T-helper 2 cell treated with Interferon-gamma antibody and Interleukin-4, amounts not matched to agents 100 ng/mL and 5 ng/mL, for 36 hours (primary cell): ENCODE results near the gene TMEM205. TPM values are rescaled to one million over a fixed set of nuclear protein-coding genes. Genes with fewer than 3 reads are reported as not detected.
"Not testable (repeated sequence)": the region's sequence is repeated elsewhere in the genome, so short reads cannot be mapped to it uniquely, and the experiment has no call there.

Source experiments
- intact Hi-C: fragments of 100-400 bp; cut with micrococcal nuclease; formaldehyde crosslinking; loops from one replicate; pipeline ENCODE4 v1.15.1; 2023
- total RNA-seq: library from RNA; stranded (reverse); gene quantifications from 2 replicates; pipeline ENCODE4 v1.2.3, GENCODE V29; 2022

The TMEM205 gene
- total RNA-seq, 1 donor from 2014 or later: 28.4 TPM

GRCh38 chr19:11373885-11374432 lies 27.9 kb upstream of the TMEM205 start:
- intact Hi-C loops: loop anchor here (5.0 to 10.0 kb wide), 2 partner anchors 82 to 279 kb away; no protein-coding TSS in a partner anchor

DNA sequence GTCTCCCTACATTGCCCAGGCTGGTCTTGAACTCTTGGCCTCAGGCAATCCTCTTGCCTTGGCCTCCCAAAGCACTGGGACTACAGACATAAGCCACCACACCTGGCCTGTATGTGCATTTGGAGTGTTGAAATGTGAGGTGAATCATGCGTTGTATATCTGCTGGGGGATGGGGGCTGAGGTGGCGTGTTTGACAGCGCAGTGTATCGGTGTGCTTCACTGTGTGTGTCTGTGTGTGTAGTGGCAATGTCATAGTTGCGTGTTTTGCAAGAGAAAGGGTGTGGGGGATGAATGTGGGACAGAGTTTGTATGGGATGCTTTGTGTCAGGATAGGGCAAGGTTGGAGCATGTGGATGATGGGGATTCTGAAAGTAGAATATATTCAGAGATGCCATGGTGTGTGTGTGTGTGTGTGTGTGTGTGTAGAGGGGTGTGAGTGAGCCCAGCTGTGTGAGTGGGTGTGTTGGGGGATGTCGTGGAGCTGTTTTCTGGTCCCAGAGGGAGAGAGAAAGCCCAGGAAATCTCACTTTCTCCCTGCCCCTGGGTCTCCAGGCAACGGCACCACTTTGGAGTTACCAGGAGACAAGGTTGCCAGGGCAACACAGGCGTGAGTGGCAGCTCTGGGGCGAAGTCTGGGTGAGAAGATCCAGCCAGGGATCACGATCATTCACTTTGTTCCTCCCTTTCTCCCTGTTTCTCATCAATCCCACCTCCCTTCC lies 27.3 kb upstream of the TMEM205 start:
- intact Hi-C loops: loop anchor here (5.0 to 10.0 kb wide), 2 partner anchors 81 to 279 kb away; no protein-coding TSS in a partner anchor

GRCh38 chr19:11370744-11371143 lies 24.7 kb upstream of the TMEM205 start:
- intact Hi-C loops: loop anchor here (5.0 to 10.0 kb wide), 2 partner anchors 78 to 276 kb away; no protein-coding TSS in a partner anchor

DNA sequence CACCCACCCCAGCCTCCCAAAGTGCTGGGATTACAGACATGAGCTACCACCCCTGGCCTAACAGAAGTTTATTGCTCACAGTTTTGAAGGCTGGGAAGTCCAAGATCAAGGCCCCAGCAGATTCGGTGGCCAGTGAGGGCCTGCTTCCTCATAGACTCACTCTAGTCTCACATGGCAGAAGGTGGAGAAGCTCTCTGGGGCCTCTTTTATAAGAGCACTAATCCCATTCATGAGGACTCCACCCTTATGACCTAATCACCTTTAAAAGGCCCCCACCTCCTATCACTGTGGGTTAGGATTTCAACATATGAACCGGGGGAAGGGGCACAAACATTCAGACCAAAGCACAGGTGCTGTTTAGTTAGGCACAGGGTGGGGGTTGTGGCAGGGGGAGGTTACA lies 21.5 kb upstream of the TMEM205 start:
- intact Hi-C loops: no loop called here

DNA sequence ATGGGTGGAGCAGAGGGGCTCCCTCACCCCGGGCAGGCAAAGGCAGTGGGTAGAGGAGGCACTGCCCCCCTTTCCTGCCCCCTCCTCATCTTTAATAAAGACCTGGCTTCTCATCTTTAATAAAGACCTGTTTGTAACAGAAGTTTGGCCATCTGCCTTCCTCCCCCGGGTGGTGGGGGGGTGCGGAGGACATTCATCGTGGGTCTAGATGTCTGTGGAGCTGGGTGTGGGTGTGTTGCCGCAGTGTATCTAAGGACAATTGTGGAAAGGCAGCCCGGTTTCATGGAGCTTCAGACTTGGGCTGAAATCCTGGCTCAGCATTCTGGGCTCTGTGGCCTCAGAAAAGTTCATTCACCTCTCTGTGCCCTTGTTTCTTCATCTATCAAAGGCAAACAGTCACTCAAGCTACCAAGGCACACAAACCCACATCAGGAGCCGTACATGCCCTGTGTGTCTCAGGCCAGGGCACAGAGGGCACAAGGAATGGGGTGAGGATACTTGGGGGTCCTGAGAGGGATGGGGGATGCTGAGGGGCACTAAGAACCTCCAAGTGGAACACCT lies 19.6 kb upstream of the TMEM205 start:
- intact Hi-C loops: no loop called here

- intact Hi-C loops: no loop called here
Observed at GRCh38 chr19:11364935-11365334, 18.9 kb upstream of the TMEM205 start.

DNA sequence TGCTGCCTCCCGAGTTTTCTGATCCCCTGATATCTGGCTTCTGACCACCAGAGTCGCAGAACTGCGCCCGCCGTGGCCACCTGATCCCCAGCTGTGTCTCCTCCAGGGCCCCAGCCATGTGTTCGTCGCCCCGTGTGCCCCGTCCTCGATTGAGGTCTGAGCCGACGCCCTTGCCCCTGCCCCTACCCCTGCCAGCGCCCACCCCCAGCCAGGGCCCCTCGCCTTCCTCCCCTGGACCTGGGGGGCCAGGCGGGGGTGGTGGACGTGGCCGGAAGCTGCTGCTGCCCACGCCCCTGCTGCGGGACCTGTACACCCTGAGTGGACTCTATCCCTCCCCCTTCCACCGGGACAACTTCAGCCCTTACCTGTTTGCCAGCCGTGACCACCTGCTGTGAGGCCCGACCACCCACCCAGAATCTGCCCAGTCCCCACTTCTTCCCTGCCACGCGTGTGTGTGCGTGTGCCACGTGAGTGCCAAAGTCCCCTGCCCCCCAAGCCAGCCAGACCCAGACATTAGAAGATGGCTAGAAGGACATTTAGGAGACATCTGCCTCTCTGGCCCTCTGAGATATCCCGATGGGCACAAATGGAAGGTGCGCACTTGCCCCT lies 18.3 kb upstream of the TMEM205 start:
- intact Hi-C loops: no loop called here

DNA sequence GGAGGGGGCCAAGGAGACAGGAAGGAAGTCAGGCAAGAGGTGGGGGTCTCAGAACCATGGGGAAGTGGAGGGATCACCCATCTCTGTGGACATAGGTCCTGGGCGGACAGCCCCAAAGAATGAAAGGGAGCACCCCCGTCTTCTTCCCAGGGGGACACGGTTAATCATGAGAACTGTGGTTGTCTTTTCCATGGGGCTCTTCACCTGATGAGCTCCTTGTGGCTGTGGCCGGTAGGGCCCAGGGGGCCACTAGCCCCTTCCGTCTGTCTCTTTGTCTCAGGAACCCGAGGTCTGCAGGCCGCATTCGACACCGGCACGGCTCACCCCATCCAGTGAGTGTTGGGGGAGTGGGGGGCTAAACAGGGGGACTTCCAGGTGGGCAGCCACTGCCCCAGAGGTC lies 17.8 kb upstream of the TMEM205 start:
- intact Hi-C loops: no loop called here

DNA sequence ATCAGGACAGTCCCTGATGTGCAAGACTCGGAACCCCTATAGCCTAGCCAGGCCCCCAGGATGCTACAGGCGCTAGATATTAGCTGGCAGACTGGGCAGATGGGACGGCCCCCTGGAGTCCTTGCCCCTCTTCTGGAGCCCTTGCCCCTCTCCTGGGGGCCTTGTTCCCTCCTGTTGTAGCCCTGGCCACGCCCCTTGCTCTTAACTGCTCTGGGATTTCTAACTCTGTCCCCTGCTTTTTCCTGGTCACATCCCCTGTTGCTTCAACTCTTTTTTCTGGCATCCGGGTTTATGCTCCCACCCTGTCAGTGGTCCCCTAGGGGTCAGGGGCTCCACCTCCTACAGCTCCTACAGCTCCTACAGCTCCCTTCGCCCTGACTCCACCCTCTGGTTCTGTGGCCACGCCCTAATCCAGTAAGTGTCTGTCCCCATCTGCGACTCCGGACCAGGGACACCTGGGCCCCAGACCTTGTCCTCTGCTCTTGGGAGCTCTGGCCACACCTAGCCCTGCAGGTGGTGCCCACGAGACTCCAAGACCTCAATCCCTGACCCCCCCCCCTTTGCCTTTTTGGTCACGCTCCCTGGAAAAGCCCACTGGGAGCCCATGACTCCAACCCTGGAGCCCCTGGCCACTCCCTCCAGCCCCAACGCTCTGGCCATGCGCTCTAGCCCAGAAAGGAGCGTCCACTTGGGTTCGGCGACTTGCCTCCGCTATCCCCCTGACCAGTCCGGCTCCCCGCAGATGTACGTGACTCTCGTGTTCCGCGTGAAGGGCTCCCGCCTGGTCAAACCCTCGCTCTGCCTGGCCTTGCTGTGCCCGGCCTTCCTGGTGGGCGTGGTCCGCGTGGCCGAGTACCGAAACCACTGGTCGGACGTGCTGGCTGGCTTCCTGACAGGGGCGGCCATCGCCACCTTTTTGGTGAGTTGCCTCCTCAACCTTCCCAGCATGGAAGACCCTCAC lies 16.0 kb upstream of the TMEM205 start:
- intact Hi-C loops: no loop called here

DNA sequence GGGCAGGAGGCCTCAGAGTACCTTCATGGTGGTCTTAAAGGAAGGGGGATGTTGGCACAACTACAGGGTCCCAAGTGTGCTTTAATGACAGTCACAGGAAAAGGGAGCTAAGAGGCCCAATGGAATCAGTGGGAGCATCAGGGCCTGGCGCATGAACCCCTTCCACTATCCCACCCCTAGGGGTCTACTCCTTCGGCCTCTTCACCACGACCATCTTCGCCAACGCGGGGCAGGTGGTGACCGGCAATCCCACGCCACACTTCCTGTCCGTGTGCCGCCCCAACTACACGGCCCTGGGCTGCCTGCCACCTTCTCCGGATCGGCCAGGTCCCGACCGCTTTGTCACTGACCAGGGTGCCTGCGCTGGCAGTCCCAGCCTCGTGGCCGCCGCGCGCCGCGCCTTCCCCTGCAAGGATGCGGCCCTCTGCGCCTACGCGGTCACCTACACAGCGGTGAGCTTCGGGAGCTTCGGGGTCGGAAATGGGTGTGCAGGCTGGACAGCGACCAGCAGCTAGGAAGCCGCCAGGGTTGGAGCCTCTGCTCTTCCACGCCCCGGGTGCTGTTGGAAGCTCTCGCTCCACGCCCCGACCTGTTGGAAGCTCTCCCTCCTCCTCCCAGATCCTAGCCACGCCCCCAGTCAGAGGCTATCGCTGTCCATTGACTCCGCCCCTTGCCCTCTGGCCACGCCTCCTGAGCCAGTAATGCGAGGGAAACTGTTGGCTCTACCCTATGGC lies 15.1 kb upstream of the TMEM205 start:
- intact Hi-C loops: no loop called here

DNA sequence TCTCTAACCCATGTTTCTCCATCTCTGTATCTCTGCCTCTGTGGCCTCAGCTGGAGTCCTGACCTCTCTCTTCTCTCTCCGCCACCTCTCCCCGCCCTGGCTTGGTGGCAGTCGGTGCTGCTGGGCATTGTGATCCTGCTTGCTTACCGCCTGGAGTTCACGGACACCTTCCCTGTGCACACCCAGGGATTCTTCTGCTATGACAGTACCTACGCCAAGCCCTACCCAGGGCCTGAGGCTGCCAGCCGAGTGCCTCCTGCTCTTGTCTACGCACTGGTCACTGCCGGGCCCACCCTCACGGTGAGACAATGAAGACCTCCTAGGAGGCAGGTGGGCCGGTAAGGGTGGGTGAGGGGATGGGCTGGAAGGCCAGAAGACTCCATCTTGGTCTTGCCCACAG lies 13.4 kb upstream of the TMEM205 start:
- intact Hi-C loops: no loop called here

DNA sequence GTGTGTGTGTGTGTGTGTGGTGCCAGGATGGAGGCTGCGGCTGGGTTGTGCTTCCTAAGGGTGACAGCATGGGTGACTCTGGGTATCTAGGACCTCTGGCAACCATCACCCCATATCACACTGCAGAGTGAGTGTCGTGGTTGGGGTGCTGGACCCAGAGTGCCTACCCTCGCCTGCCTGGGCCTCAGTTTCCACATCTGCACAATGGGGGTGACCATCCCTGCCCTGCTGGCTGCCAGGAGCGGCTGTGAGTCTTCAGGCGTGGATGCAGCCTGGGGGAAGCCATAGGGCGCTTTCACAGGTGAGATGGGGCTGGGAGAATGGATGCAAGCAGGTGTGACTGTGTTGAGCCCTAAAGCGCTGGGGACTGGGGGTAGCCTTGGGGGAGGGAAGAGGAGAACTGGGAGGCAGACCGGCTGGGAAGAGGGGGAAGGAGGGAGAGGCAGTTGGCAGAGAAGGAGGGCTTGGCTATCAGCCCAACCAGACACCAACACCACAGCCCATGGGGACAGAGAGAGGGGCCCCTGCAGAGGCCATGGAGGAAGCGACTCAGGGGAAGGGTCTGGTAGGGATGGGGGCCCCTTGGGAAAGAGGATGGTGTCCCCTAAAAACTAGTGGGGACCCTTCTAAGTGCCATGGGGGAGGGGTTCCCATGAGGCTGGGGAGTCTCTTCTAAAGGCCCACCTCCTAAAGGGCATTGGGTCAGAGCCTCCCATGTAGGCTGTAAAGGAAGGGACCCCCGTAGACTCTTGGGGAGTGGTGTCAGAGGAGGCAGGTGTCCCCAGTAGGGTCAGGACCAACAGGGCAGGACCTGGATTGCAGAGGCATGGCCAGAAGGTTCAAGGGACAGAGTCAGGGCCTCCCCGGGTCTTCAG lies 10.8 kb upstream of the TMEM205 start:
- intact Hi-C loops: no loop called here

GRCh38 chr19:11356074-11356397 lies 10.0 kb upstream of the TMEM205 start:
- intact Hi-C loops: no loop called here

DNA sequence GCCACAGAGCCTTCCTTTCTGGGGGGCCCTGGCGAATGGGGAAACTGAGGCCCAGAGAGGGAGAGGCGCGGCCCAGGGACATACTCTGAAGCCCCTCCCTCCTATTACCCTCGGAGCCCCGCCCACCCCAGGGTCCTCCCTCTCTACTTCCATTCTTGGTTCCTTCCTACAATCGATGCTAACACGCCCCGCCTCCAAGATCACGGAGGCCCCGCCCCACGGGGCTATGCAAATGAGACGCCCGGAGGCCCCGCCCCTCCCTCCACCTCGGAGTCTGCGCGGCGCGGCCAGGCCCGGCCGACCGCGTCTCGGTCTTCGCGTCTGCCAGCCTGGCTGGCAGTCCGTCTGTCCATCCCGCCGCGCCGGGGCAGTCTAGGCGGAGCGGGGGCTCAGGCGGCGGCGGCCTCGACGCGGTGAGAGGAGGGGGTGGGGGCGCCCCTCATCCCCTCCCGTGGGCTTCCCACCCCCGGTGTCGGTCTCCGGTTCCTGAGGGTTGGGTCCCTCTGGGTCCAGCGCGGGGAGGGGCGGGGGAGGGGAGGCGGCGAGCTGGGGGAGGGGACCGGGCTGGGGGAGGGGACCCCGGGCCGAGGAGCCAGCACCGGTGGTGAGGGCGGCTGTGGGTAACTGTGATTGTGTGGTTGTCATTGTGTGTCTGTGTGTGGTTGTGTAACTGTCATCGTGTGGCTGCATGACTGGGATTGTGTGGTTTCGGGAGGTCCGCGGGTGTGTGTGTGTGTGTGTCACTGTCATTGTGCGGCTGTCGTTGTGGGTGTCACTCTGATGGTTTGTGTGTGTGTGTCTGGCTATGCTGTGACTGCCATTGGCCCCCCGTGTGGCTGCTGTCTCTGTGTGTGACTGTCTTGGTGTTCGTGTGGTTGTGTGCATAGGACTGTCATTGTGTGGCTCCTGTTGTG lies 9.3 kb upstream of the TMEM205 start, which contains the start of gene PLPPR2:
Gene PLPPR2, plus strand, starts transcription at position 273 of the 914 bp plus-strand sequence. CDS start 2,242 bp downstream, outside the sequence.
- intact Hi-C loops: loop anchor here (1.0 kb wide), 1 partner anchor 9 kb away; the partner anchor contains the start of genes CCDC159 and TMEM205

DNA sequence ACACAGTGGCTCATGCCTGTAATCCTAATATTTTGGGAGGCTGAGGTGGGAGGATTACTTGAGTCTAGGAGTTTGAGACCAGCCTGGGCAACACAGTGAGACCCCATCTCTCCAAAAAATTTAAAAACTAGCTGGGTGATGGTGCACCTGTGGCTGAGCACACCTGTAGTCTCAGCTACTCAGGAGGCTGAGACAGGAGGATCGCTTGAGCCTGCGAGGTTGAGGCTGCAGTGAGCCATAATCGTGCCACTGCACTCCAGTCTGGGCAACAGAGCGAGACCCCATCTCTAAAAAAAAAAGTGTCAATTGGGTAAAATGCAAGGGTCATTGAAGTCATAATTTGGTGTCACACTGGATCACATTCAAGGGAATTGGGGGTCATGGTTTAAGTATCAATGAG lies 8.0 kb upstream of the TMEM205 start:
- intact Hi-C loops: not testable (repeated sequence)

DNA sequence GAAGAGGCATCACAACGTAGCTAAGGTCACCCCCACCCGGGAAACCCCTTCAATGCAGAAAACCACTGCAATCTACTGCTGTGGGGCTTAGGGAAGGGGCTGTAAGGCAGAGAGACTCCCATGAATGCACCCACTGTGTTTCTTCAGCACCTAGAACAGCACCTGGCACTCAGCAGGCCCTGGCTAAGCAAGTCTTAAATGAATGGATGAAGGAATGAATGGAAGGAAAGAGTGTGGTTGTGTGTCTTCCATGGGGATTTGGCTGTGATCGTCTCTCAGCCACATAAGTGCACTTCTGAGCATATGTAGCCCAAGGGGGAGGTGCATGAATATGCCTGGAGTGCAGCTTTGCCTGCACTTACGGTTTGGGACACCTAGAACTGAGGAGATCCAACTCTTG lies 3.1 kb upstream of the TMEM205 start:
- intact Hi-C loops: no loop called here

- intact Hi-C loops: no loop called here
Observed at GRCh38 chr19:11347546-11348039, 1.5 kb upstream of the TMEM205 start.
